ENCODE results near the gene MPHOSPH8. TPM values are rescaled to one million over a fixed set of nuclear protein-coding genes. Genes with fewer than 3 reads are reported as not detected.
A peak's percentile ranks its signal among the peaks of the same experiment; 100 is the strongest.

Gene MPHOSPH8
- total and polyA plus RNA-seq, 12 donors, result 14.7 to 63.4 (median 32.1) TPM

- no peak overlapping the region for H3K27ac ChIP-seq
- H3K36me3 ChIP-seq (replicated peaks in 1 of 2), result no peaks in the 10 kb centered on the region
- intact Hi-C loops (cut with DNase I), result no loop called here
- WGBS, 4 donors, result 2 to 12% (median 4%) methylated on average over 10 to 107 of the region's 108 CpGs
- H3K9me3 ChIP-seq (replicated peaks in 1 of 3), result no peaks in the 10 kb centered on the region
- H3K27me3 ChIP-seq, result peaks cover 22% of the 10 kb centered on the region
- peak in 4 of 7 donors; percentile 11 to 34 (median 22) for DNase-seq
- TF ChIP-seq POLR2A (IDR thresholded peaks at IDR 0.05), result no peak
- peak in 2 of 6 experiments; percentile 11 to 17 for TF ChIP-seq CTCF (IDR thresholded peaks at IDR 0.05)
- peaks cover 0 to 13% of the 10 kb centered on the region in 2 donors for H3K4me1 ChIP-seq (replicated peaks in 1 of 2)
- peak overlapping the region in 2 of 4 donors; percentile 30 to 62 for H3K4me3 ChIP-seq
Measured at GRCh38 chr13:19601749-19602725, 31.4 kb upstream of the MPHOSPH8 start.

- Histone ChIP-seq H3K27ac (no peak overlapping the region), H3K36me3 (replicated peaks in 1 of 2) (no peaks in the 10 kb centered on the region), H3K27me3 (peaks cover 22% of the 10 kb centered on the region), H3K4me1 (replicated peaks in 1 of 2) (peaks cover 0 to 13% of the 10 kb centered on the region in 2 donors), H3K9me3 (replicated peaks in 1 of 3) (no peaks in the 10 kb centered on the region), H3K4me3 (no peak overlapping the region)
- WGBS, 4 donors, result 75 to 93% (median 87%) methylated on average over 5 to 6 of the region's 6 CpGs
- no peak for DNase-seq
- intact Hi-C loops (cut with DNase I), result no loop called here
- TF ChIP-seq POLR2A (IDR thresholded peaks at IDR 0.05) (no peak), CTCF (IDR thresholded peaks at IDR 0.05) (no peak)
Measured at GRCh38 chr13:19604306-19604705, 29.2 kb upstream of the MPHOSPH8 start.

- Histone ChIP-seq H3K27ac (no peak overlapping the region), H3K27me3 (peaks cover 22% of the 10 kb centered on the region), H3K4me3 (no peak overlapping the region), H3K9me3 (replicated peaks in 1 of 3) (no peaks in the 10 kb centered on the region), H3K4me1 (replicated peaks in 1 of 2) (peaks cover 0 to 13% of the 10 kb centered on the region in 2 donors), H3K36me3 (replicated peaks in 1 of 2) (no peaks in the 10 kb centered on the region)
- WGBS, 4 donors, result 84 to 94% (median 90%) methylated on average over 7 of the region's 7 CpGs
- TF ChIP-seq CTCF (IDR thresholded peaks at IDR 0.05) (no peak), POLR2A (IDR thresholded peaks at IDR 0.05) (no peak)
- intact Hi-C loops (cut with DNase I), result no loop called here
- no peak for DNase-seq
Measured at GRCh38 chr13:19605161-19605955, 28.1 kb upstream of the MPHOSPH8 start.

- intact Hi-C loops (cut with DNase I), result no loop called here
- no peak for DNase-seq
- H3K36me3 ChIP-seq (replicated peaks in 1 of 2), result no peaks in the 10 kb centered on the region
- H3K9me3 ChIP-seq (replicated peaks in 1 of 3), result no peaks in the 10 kb centered on the region
- peaks cover 0 to 13% of the 10 kb centered on the region in 2 donors for H3K4me1 ChIP-seq (replicated peaks in 1 of 2)
- no peak overlapping the region for H3K4me3 ChIP-seq
- TF ChIP-seq CTCF (IDR thresholded peaks at IDR 0.05), result no peak
- no peak for TF ChIP-seq POLR2A (IDR thresholded peaks at IDR 0.05)
- H3K27me3 ChIP-seq, result peaks cover 21% of the 10 kb centered on the region
- H3K27ac ChIP-seq, result no peak overlapping the region
Measured at GRCh38 chr13:19606152-19606551, 27.3 kb upstream of the MPHOSPH8 start.
